HEK293 (cell line): ENCODE measurements around the gene MACROD1.

Experiments
- CTCF ChIA-PET: fragments of 350-600 bp; formaldehyde crosslinking; extraction: SDS; loops from one replicate; lab custom pipeline; 2021; ENCODE audit warnings: antibody characterized with exemption; lab: Yijun Ruan, JAX
- POLR2A ChIA-PET: fragments of 300-600 bp; formaldehyde crosslinking; extraction: SDS; loops from one replicate; lab custom pipeline; 2020; ENCODE audit warnings: antibody characterized with exemption, inconsistent platforms; lab: Yijun Ruan, JAX
- H3K27ac ChIP-seq: fragments of 200-500 bp; sonication (Bioruptor generic); 2 replicates; pipeline ENCODE4 v1.5.1; 2014; ENCODE audit warnings: low read depth, low read length, control low read depth, inconsistent platforms; ENCODE audit errors: extremely low read depth
- H3K36me3 ChIP-seq, 2 experiments: fragments of 200-500 bp in 1 of 2; sonication (Bioruptor generic) in 1 of 2; 1 replicate in 1 of 2; 2 replicates in 1 of 2; pipeline ENCODE4 v1.5.1; 2014 to 2017; ENCODE audit warnings: inconsistent platforms in 2 of 2, low read length in 2 of 2; ENCODE audit not compliant: control insufficient read depth in 2 of 2, insufficient read depth in 1 of 2
- H3K4me1 ChIP-seq: fragments of 200-500 bp; sonication (Bioruptor generic); 2 replicates; pipeline ENCODE4 v1.5.1; 2014; ENCODE audit warnings: mild to moderate bottlenecking, low read length, inconsistent platforms; ENCODE audit not compliant: control insufficient read depth, insufficient read depth
- H3K4me3 ChIP-seq: 2 replicates; pipeline ENCODE4 v1.5.1; 2011; ENCODE audit warnings: low read depth, mild to moderate bottlenecking, control low read depth, low read length, moderate library complexity
- H3K9me3 ChIP-seq: fragments of 200-500 bp; sonication (Bioruptor generic); 2 replicates; pipeline ENCODE4 v1.5.1; 2014; ENCODE audit warnings: low read depth, low read length, inconsistent platforms; ENCODE audit not compliant: control insufficient read depth, insufficient read depth
- EGR2 ChIP-seq: fragments of 450-650 bp; formaldehyde crosslinking; IDR thresholded peaks from 2 replicates; pipeline ENCODE4 v1.5.1; 2016; ENCODE audit warnings: low read depth, missing biosample characterization, missing genetic modification characterization
- HOXA7 ChIP-seq: sonication (generic); formaldehyde crosslinking; IDR thresholded peaks from 2 replicates; pipeline ENCODE4 v1.8.1; 2022; ENCODE audit warnings: missing genetic modification reagents, borderline replicate concordance
- HOXC10 ChIP-seq: sonication (generic); formaldehyde crosslinking; IDR thresholded peaks from 2 replicates; pipeline ENCODE4 v1.8.1; 2023; ENCODE audit warnings: mild to moderate bottlenecking, missing genetic modification reagents
- SETDB1 ChIP-seq: IDR thresholded peaks from one replicate; pipeline ENCODE4 v1.6.1; 2017; ENCODE audit warnings: mild to moderate bottlenecking, low read length, moderate library complexity, mixed read lengths; ENCODE audit not compliant: insufficient read length
- ZFHX2 ChIP-seq: fragments of 450-650 bp; formaldehyde crosslinking; conservative IDR thresholded peaks from 2 replicates; pipeline ENCODE4 v1.5.1; 2016; ENCODE audit warnings: missing biosample characterization, missing genetic modification characterization
- ZIC2 ChIP-seq: fragments of 450-650 bp; formaldehyde crosslinking; IDR thresholded peaks from 2 replicates; pipeline ENCODE4 v1.5.1; 2016; ENCODE audit warnings: missing biosample characterization, missing genetic modification characterization
- ZNF155 ChIP-seq: fragments of 450-650 bp; formaldehyde crosslinking; IDR thresholded peaks from 2 replicates; pipeline ENCODE4 v1.5.1; 2016; ENCODE audit warnings: missing biosample characterization, missing genetic modification characterization
- ZNF350 ChIP-seq: fragments of 450-650 bp; formaldehyde crosslinking; IDR thresholded peaks from 2 replicates; pipeline ENCODE4 v1.5.0; 2017; ENCODE audit warnings: missing biosample characterization, mild to moderate bottlenecking, missing genetic modification characterization
- ZNF544 ChIP-seq: fragments of 450-650 bp; formaldehyde crosslinking; IDR thresholded peaks from 2 replicates; pipeline ENCODE4 v1.5.0; 2017; ENCODE audit warnings: missing biosample characterization, missing genetic modification characterization
- ZNF624 ChIP-seq: fragments of 450-650 bp; formaldehyde crosslinking; IDR thresholded peaks from 2 replicates; pipeline ENCODE4 v1.5.1; 2017; ENCODE audit warnings: missing biosample characterization, missing genetic modification characterization
- ZNF658 ChIP-seq: fragments of 450-650 bp; formaldehyde crosslinking; IDR thresholded peaks from 2 replicates; pipeline ENCODE4; 2016; ENCODE audit warnings: missing biosample characterization, missing genetic modification characterization
- ZNF677 ChIP-seq: fragments of 450-650 bp; IDR thresholded peaks from 2 replicates; pipeline ENCODE4 v1.5.0; 2018; ENCODE audit warnings: missing biosample characterization, mild to moderate bottlenecking, missing genetic modification characterization, moderate library complexity
- ZSCAN30 ChIP-seq: fragments of 450-650 bp; IDR thresholded peaks from 2 replicates; pipeline ENCODE4 v1.5.1; 2018; ENCODE audit warnings: missing biosample characterization, mild to moderate bottlenecking, missing genetic modification characterization, moderate library complexity
- TF ChIP-seq, protein P1 (sequence below): fragments of 450-650 bp; formaldehyde crosslinking; IDR thresholded peaks from 2 replicates; pipeline ENCODE4 v1.5.1; 2017; ENCODE audit warnings: missing biosample characterization, mild to moderate bottlenecking, missing genetic modification characterization, moderate library complexity
- TF ChIP-seq, protein P2 (sequence below): fragments of 450-650 bp; formaldehyde crosslinking; IDR thresholded peaks from 2 replicates; pipeline ENCODE4 v1.5.1; 2016; ENCODE audit warnings: missing biosample characterization, missing genetic modification characterization
- TF ChIP-seq, protein P3 (sequence below): fragments of 450-650 bp; formaldehyde crosslinking; IDR thresholded peaks from 2 replicates; pipeline ENCODE4 v1.5.1; 2016; ENCODE audit warnings: missing biosample characterization, missing genetic modification characterization
- TF ChIP-seq, protein P4 (sequence below): IDR thresholded peaks from 2 replicates; pipeline ENCODE4 v1.6.1; 2011; ENCODE audit warnings: mild to moderate bottlenecking, low read depth, low read length, borderline replicate concordance
- TF ChIP-seq, protein P5 (sequence below): fragments of 450-650 bp; formaldehyde crosslinking; IDR thresholded peaks from 2 replicates; pipeline ENCODE4 v1.5.1; 2016; ENCODE audit warnings: missing biosample characterization, missing genetic modification characterization
- TF ChIP-seq, protein P6 (sequence below): fragments of 450-650 bp; formaldehyde crosslinking; IDR thresholded peaks from 2 replicates; pipeline ENCODE4 v1.5.1; 2017; ENCODE audit warnings: missing biosample characterization, missing genetic modification characterization

Gene MACROD1

DNA sequence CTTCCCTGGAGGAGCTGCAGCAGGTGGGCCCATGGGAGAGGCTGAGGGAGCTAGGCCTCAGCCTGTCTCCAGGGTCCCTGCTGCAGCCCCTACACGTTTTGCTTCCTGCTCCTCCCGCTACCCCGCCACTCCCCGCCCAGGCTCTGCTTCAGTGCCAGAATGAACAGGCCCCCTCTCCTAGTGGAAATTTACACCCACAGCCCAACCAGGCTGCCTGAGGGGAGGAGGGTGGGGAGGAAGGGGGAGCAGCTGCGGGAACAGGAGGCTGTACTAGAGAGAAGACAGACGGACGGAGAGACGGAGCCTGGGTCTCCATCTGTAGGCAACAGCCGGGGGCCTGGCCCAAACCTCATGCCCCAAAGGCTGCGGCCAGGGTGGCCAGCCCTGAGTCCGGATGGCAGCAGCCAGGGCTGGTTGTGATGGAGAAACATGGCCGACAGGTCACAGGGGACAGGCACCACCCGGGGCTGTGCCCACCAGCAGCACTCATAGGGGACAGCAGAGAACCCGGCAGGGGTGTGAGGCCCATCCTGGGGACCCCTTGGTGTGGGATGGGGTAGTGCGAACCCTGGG, 109.6 kb downstream of the MACROD1 start:
- Histone ChIP-seq H3K36me3 (no peaks in the 10 kb centered on the region), H3K4me3 (no peak overlapping the region), H3K9me3 (no peaks in the 10 kb centered on the region), H3K27ac (no peak overlapping the region), H3K4me1 (no peaks in the 10 kb centered on the region)
- TF ChIP-seq ZNF350 (tag by site-specific recombination) (no peak), ZFHX2 (tag by site-specific recombination) (peak; percentile 77), ZIC2 (tag by site-specific recombination) (0 out of 2 replicates have a peak, but pooled peaks have one; percentile 23), EGR2 (tag by site-specific recombination) (peak; percentile 69), ZNF658 (tag by site-specific recombination) (no peak)
- TF ChIP-seq, protein P1, sequence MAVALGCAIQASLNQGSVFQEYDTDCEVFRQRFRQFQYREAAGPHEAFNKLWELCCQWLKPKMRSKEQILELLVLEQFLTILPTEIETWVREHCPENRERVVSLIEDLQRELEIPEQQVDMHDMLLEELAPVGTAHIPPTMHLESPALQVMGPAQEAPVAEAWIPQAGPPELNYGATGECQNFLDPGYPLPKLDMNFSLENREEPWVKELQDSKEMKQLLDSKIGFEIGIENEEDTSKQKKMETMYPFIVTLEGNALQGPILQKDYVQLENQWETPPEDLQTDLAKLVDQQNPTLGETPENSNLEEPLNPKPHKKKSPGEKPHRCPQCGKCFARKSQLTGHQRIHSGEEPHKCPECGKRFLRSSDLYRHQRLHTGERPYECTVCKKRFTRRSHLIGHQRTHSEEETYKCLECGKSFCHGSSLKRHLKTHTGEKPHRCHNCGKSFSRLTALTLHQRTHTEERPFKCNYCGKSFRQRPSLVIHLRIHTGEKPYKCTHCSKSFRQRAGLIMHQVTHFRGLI (tag by site-specific recombination): peak; percentile 76
- TF ChIP-seq, protein P2, sequence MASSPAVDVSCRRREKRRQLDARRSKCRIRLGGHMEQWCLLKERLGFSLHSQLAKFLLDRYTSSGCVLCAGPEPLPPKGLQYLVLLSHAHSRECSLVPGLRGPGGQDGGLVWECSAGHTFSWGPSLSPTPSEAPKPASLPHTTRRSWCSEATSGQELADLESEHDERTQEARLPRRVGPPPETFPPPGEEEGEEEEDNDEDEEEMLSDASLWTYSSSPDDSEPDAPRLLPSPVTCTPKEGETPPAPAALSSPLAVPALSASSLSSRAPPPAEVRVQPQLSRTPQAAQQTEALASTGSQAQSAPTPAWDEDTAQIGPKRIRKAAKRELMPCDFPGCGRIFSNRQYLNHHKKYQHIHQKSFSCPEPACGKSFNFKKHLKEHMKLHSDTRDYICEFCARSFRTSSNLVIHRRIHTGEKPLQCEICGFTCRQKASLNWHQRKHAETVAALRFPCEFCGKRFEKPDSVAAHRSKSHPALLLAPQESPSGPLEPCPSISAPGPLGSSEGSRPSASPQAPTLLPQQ (tag by site-specific recombination): 0 out of 2 replicates have a peak, but pooled peaks have one; percentile 37
- TF ChIP-seq, protein P3, sequence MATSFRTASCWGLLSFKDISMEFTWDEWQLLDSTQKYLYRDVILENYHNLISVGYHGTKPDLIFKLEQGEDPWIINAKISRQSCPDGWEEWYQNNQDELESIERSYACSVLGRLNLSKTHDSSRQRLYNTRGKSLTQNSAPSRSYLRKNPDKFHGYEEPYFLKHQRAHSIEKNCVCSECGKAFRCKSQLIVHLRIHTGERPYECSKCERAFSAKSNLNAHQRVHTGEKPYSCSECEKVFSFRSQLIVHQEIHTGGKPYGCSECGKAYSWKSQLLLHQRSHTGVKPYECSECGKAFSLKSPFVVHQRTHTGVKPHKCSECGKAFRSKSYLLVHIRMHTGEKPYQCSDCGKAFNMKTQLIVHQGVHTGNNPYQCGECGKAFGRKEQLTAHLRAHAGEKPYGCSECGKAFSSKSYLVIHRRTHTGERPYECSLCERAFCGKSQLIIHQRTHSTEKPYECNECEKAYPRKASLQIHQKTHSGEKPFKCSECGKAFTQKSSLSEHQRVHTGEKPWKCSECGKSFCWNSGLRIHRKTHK: no peak
- CTCF ChIA-PET: interaction anchor here (0.6 to 1.5 kb wide), 2 partner anchors 14 to 16 kb away, joined by 3 to 4 read pairs; no protein-coding TSS in a partner anchor
- POLR2A ChIA-PET: no interaction called here

DNA sequence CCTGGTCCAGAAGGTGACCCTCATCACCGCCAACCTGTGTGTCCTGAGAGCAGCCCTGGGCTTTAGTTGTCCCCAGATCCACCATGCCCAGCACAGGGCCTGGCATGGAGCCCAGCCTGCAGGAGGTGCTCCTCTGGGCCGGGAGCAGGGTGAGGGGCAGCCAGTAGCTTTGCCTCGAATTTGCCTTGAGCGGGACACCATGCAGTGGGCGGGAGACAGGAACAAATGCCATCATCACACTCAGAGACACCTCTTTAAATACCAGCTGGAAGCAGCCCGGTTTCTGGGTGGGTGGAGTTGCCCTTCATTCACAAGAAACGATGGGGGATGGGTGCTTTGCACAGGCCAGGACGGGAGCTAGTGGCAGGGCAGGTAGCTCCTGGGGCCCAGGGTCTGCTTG, 110.8 kb downstream of the MACROD1 start:
- H3K4me1 ChIP-seq: no peaks in the 10 kb centered on the region
- H3K9me3 ChIP-seq: no peaks in the 10 kb centered on the region
- ChIA-PET POLR2A (no interaction called here), CTCF (interaction anchor here (1.5 kb wide), 1 partner anchor 15 kb away, joined by 4 read pairs; no protein-coding TSS in a partner anchor)
- TF ChIP-seq ZNF155 (tag by site-specific recombination) (no peak), ZNF544 (tag by site-specific recombination) (no peak), ZSCAN30 (tag by site-specific recombination) (no peak), EGR2 (tag by site-specific recombination) (0 out of 2 replicates have a peak, but pooled peaks have one; percentile 16), ZFHX2 (tag by site-specific recombination) (peak; percentile 65), HOXC10 (CRISPR knock-in tag) (no peak), HOXA7 (CRISPR knock-in tag) (no peak), SETDB1 (no peak), ZNF624 (tag by site-specific recombination) (no peak), ZNF658 (tag by site-specific recombination) (no peak), ZNF677 (tag by site-specific recombination) (no peak)
- TF ChIP-seq, protein P4, sequence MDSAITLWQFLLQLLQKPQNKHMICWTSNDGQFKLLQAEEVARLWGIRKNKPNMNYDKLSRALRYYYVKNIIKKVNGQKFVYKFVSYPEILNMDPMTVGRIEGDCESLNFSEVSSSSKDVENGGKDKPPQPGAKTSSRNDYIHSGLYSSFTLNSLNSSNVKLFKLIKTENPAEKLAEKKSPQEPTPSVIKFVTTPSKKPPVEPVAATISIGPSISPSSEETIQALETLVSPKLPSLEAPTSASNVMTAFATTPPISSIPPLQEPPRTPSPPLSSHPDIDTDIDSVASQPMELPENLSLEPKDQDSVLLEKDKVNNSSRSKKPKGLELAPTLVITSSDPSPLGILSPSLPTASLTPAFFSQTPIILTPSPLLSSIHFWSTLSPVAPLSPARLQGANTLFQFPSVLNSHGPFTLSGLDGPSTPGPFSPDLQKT: no peak
- TF ChIP-seq, protein P5, sequence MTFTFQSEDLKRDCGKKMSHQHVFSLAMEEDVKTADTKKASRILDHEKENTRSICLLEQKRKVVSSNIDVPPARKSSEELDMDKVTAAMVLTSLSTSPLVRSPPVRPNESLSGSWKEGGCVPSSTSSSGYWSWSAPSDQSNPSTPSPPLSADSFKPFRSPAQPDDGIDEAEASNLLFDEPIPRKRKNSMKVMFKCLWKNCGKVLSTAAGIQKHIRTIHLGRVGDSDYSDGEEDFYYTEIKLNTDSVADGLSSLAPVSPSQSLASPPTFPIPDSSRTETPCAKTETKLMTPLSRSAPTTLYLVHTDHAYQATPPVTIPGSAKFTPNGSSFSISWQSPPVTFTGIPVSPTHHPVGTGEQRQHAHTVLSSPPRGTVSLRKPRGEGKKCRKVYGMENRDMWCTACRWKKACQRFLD (tag by site-specific recombination): no peak
- TF ChIP-seq, protein P6, sequence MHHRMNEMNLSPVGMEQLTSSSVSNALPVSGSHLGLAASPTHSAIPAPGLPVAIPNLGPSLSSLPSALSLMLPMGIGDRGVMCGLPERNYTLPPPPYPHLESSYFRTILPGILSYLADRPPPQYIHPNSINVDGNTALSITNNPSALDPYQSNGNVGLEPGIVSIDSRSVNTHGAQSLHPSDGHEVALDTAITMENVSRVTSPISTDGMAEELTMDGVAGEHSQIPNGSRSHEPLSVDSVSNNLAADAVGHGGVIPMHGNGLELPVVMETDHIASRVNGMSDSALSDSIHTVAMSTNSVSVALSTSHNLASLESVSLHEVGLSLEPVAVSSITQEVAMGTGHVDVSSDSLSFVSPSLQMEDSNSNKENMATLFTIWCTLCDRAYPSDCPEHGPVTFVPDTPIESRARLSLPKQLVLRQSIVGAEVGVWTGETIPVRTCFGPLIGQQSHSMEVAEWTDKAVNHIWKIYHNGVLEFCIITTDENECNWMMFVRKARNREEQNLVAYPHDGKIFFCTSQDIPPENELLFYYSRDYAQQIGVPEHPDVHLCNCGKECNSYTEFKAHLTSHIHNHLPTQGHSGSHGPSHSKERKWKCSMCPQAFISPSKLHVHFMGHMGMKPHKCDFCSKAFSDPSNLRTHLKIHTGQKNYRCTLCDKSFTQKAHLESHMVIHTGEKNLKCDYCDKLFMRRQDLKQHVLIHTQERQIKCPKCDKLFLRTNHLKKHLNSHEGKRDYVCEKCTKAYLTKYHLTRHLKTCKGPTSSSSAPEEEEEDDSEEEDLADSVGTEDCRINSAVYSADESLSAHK (tag by site-specific recombination): no peak
- H3K27ac ChIP-seq: no peak overlapping the region
- no peak overlapping the region for H3K4me3 ChIP-seq
- H3K36me3 ChIP-seq: no peaks in the 10 kb centered on the region
